ENCODE results near the gene PLEKHH2. TPM values are rescaled to one million over a fixed set of nuclear protein-coding genes. Genes with fewer than 3 reads are reported as not detected.
"Not testable (repeated sequence)": the region's sequence is repeated elsewhere in the genome, so short reads cannot be mapped to it uniquely, and the experiment has no call there.

PLEKHH2 gene
- total RNA-seq, 2 experiments from 2014 or later, result 1.2 to 1.9 TPM

GRCh38 chr2:43675646-43676321 is 38.7 kb downstream of the PLEKHH2 start:
- H3K4me1 Mint-ChIP-seq, result peaks cover 3% of the 10 kb centered on the region
- H3K9me3 Mint-ChIP-seq, result peaks cover 2% of the 10 kb centered on the region
- DNase-seq, result no peak
- ATAC-seq (ENCODE audit: low read depth), result no peak
- peak overlapping the region; percentile 53 for H3K4me3 Mint-ChIP-seq
- peaks cover 15% of the 10 kb centered on the region for H3K27me3 Mint-ChIP-seq
- H3K36me3 Mint-ChIP-seq, result peaks cover 3% of the 10 kb centered on the region
- POLR2A ChIA-PET, result no interaction called here
- H3K27ac Mint-ChIP-seq, result no peak overlapping the region

DNA sequence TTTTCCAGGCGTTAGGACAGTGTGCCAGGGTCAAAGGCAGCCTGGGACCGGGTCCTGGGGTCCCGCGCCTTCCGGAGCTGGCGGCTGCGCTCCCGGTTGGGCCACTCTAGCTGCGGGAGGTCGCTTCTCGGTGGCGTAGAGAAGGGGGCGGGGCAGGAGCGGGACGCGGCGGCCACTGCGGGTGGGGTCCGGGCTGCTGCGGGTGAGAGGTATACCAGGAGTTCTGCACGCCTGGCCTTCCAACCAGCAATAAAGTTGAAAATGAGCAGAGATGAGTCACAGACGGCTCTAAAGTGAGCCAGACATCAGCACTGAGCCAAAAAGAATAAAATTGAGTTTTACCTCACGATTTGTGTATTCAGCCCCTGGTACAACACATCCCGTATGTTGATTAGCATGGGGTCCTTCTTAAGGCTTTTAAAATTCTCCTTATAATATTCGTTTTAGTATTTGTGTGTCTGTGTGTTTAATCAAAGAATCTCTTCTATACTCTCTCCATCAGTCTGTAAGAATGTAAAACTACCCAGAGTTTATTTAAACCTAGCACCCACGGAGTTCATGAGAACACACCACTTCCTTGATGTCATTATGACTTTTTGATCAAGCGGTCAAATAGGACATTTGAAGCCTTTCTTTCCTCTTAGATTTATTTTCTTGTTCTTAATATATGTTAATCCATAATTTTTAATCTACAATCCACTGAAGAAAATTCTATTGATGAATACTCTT is 39.4 kb downstream of the PLEKHH2 start, which contains the start of gene C1GALT1C1L:
Gene C1GALT1C1L, minus strand, starts transcription at position 108 of the 729 bp plus-strand sequence. Its CDS starts 107 bp downstream, at position 1.
- Mint-ChIP-seq H3K4me3 (peak within 1 kb of the TSS; percentile 53), H3K27me3 (peaks cover 15% of the 10 kb centered on the region), H3K36me3 (peaks cover 3% of the 10 kb centered on the region), H3K4me1 (peaks cover 3% of the 10 kb centered on the region), H3K27ac (no peak within 1 kb of the TSS), H3K9me3 (peaks cover 2% of the 10 kb centered on the region)
- ATAC-seq (ENCODE audit: low read depth), result peak; percentile 63
- POLR2A ChIA-PET, result no interaction called here
- peak; percentile 41 for DNase-seq

GRCh38 chr2:43677783-43678182 is 40.7 kb downstream of the PLEKHH2 start:
- H3K27ac Mint-ChIP-seq, POLR2A ChIA-PET: not testable (repeated sequence)

DNA sequence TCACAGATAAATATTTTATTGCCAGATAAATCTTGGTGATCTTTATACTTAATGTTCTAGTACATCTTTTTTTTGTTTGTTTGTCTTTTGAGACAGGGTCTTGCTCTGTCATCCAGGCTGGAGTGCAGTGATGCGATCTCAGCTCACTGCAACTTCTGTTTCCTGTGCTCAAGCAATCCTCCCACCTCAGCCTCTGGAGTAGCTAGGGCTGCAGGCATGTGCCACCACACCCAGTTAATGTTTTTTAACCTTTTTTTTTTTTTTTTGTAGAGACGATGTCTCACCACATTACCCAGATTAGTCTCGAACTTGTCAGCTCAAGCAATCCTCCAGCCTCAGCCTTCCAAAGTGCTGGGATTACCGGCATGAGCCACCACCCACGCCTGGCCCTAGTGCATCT is 48.3 kb downstream of the PLEKHH2 start:
- Mint-ChIP-seq H3K27me3 (peaks cover 6% of the 10 kb centered on the region), H3K4me3 (no peak overlapping the region), H3K27ac (no peak overlapping the region), H3K9me3 (no peaks in the 10 kb centered on the region), H3K4me1 (peaks cover 2% of the 10 kb centered on the region), H3K36me3 (no peaks in the 10 kb centered on the region)
- DNase-seq (no peak), ATAC-seq (ENCODE audit: low read depth) (no peak)
- POLR2A ChIA-PET, result no interaction called here

More at GRCh38 chr2:43677783-43678182, 40.7 kb downstream of the PLEKHH2 start:
- not testable (repeated sequence) for H3K4me1 Mint-ChIP-seq; H3K4me3 Mint-ChIP-seq; H3K36me3 Mint-ChIP-seq; H3K9me3 Mint-ChIP-seq; ATAC-seq (ENCODE audit: low read depth); DNase-seq
- peaks cover 13% of the 10 kb centered on the region for H3K27me3 Mint-ChIP-seq

- H3K9me3 Mint-ChIP-seq, result no peaks in the 10 kb centered on the region
- DNase-seq (no peak), ATAC-seq (ENCODE audit: low read depth) (no peak)
- POLR2A ChIA-PET, result no interaction called here
- H3K4me1 Mint-ChIP-seq, result no peaks in the 10 kb centered on the region
- H3K27ac Mint-ChIP-seq, result no peak overlapping the region
- H3K36me3 Mint-ChIP-seq, result no peaks in the 10 kb centered on the region
- peaks cover 10% of the 10 kb centered on the region for H3K27me3 Mint-ChIP-seq
- H3K4me3 Mint-ChIP-seq, result no peak overlapping the region
These were observed 52.9 kb downstream of the PLEKHH2 start for GRCh38 chr2:43689999-43690398.

GRCh38 chr2:43692428-43692994 is 55.5 kb downstream of the PLEKHH2 start:
- H3K4me1 Mint-ChIP-seq, result no peaks in the 10 kb centered on the region
- no peak for ATAC-seq (ENCODE audit: low read depth)
- H3K4me3 Mint-ChIP-seq, result no peak overlapping the region
- DNase-seq, result no peak
- no peaks in the 10 kb centered on the region for H3K36me3 Mint-ChIP-seq
- no peaks in the 10 kb centered on the region for H3K9me3 Mint-ChIP-seq
- POLR2A ChIA-PET, result no interaction called here
- H3K27ac Mint-ChIP-seq, result no peak overlapping the region
- peaks cover 12% of the 10 kb centered on the region for H3K27me3 Mint-ChIP-seq

- POLR2A ChIA-PET; H3K36me3 Mint-ChIP-seq; H3K27me3 Mint-ChIP-seq; ATAC-seq (ENCODE audit: low read depth); H3K9me3 Mint-ChIP-seq; H3K4me1 Mint-ChIP-seq; H3K27ac Mint-ChIP-seq; DNase-seq; H3K4me3 Mint-ChIP-seq: not testable (repeated sequence)
These were observed 61.1 kb downstream of the PLEKHH2 start for GRCh38 chr2:43698140-43698539.

GRCh38 chr2:43699761-43700160 is 62.7 kb downstream of the PLEKHH2 start:
- no peak for DNase-seq
- Mint-ChIP-seq H3K27ac (no peak overlapping the region), H3K9me3 (no peaks in the 10 kb centered on the region), H3K4me1 (no peaks in the 10 kb centered on the region), H3K4me3 (no peak overlapping the region), H3K36me3 (no peaks in the 10 kb centered on the region), H3K27me3 (peaks cover 3% of the 10 kb centered on the region)
- POLR2A ChIA-PET, result no interaction called here
- ATAC-seq (ENCODE audit: low read depth), result no peak

DNA sequence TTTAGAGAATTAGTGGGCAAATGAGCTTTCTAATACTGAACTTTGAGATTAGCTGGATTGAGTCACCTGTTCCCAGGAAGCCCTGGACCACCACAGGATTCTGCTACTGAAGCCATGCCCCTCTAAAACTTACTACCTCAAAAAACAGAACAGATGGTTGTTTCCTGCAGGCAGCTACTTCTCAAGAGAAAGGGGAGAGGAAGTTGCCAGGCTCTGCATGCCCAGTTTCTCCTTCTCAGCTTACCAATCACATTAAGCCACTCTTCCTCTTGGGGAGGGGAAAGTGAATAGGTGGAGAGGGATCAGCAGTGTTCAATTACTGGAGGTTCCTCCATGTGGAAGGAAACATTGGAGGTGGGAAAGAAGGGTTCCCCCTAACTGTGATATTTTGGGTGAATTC is 64.1 kb downstream of the PLEKHH2 start:
- POLR2A ChIA-PET, result no interaction called here
- no peaks in the 10 kb centered on the region for H3K36me3 Mint-ChIP-seq
- no peak for DNase-seq
- H3K27ac Mint-ChIP-seq, result no peak overlapping the region
- no peak overlapping the region for H3K4me3 Mint-ChIP-seq
- no peak for ATAC-seq (ENCODE audit: low read depth)
- peaks cover 3% of the 10 kb centered on the region for H3K27me3 Mint-ChIP-seq
- no peaks in the 10 kb centered on the region for H3K9me3 Mint-ChIP-seq
- H3K4me1 Mint-ChIP-seq, result no peaks in the 10 kb centered on the region

DNA sequence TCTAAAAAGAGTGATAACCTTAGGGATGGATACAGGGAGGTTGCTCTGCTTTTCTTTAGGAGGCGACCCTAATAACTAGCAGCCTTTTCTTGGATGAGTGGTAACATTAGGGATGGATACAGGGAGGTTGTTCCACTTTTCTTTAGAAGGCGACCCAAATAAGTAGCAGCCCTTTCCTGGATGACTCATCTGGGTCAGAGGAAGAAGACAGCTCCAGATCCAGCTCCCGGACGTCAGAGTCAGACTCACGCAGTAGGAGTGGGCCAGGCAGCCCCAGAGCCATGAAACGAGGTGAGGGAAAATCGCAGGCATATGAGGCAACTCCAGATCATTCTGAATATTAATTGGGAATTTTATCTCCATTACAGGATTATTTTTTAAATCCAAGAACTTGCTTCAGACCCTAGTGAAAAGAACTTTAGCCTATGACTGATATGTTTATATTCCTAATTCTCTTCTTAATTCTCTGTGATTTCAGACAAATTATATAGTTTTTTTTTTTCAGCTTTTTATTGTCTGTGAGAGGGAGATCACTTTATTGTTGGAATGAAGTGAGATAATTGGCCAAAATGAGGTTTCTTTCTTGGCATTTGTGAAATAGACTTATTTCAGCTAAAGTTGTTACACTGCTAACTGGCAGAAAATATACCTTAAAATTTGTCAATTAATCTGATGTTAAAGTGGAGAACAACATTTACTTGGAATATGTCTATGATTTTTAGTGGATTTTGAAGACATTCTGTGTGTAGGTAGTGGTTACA is 70.4 kb downstream of the PLEKHH2 start:
- no peaks in the 10 kb centered on the region for H3K9me3 Mint-ChIP-seq
- ATAC-seq (ENCODE audit: low read depth) (no peak), DNase-seq (no peak)
- no peaks in the 10 kb centered on the region for H3K36me3 Mint-ChIP-seq
- no peak overlapping the region for H3K4me3 Mint-ChIP-seq
- H3K27ac Mint-ChIP-seq, result no peak overlapping the region
- no peaks in the 10 kb centered on the region for H3K4me1 Mint-ChIP-seq
- POLR2A ChIA-PET, result no interaction called here
- peaks cover 9% of the 10 kb centered on the region for H3K27me3 Mint-ChIP-seq

DNA sequence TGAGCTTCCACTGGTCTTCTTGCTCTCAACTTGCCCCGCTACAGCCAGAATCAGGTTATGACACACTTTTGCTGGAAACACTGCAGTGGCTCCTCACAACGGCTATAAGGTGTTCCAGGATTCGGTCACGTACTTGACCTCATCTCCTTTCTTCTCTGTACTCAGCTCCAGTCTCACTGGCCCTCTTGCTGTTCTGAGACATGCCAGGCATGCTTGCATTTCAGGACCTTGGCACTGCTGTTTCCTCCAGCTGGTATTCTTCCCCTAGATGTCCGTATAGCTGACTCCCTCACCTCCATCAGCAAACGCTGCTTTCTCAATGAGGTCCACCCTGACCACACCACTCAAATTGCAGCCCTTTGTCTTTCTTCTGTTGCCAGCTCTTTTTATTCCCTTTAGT is 71.1 kb downstream of the PLEKHH2 start:
- DNase-seq, result no peak
- H3K9me3 Mint-ChIP-seq, result no peaks in the 10 kb centered on the region
- no peak overlapping the region for H3K4me3 Mint-ChIP-seq
- H3K36me3 Mint-ChIP-seq, result no peaks in the 10 kb centered on the region
- no peak overlapping the region for H3K27ac Mint-ChIP-seq
- no peak for ATAC-seq (ENCODE audit: low read depth)
- POLR2A ChIA-PET, result no interaction called here
- peaks cover 14% of the 10 kb centered on the region for H3K27me3 Mint-ChIP-seq
- H3K4me1 Mint-ChIP-seq, result no peaks in the 10 kb centered on the region

- Mint-ChIP-seq H3K36me3 (no peaks in the 10 kb centered on the region), H3K4me3 (no peak overlapping the region), H3K27me3 (peaks cover 15% of the 10 kb centered on the region), H3K27ac (no peak overlapping the region), H3K9me3 (no peaks in the 10 kb centered on the region), H3K4me1 (no peaks in the 10 kb centered on the region)
- ATAC-seq (ENCODE audit: low read depth) (no peak), DNase-seq (no peak)
- POLR2A ChIA-PET, result no interaction called here
These were observed 71.8 kb downstream of the PLEKHH2 start for GRCh38 chr2:43708891-43709290.

DNA sequence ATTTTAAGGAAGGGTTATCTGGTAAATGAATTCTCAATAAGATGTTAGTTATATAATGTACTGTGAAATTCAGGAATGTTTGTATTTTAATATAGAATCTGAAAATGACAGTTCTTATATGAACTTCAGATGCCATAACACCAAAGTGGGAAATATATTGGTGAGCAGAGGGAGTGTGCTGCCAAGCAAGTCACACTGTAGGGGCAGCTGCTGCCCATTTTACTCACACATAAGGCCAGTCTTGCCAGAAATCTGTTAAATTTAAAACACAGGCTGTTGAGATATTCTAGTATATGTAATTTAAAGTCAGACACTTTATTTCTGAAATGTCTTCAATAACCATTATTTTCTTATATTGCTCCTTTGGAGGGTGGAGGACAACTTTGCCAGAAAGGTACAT is 73.8 kb downstream of the PLEKHH2 start:
- ATAC-seq (ENCODE audit: low read depth) (no peak), DNase-seq (no peak)
- no peaks in the 10 kb centered on the region for H3K9me3 Mint-ChIP-seq
- POLR2A ChIA-PET, result no interaction called here
- H3K4me3 Mint-ChIP-seq, result no peak overlapping the region
- H3K27me3 Mint-ChIP-seq, result peaks cover 15% of the 10 kb centered on the region
- no peaks in the 10 kb centered on the region for H3K4me1 Mint-ChIP-seq
- no peak overlapping the region for H3K27ac Mint-ChIP-seq
- no peaks in the 10 kb centered on the region for H3K36me3 Mint-ChIP-seq
